ENCODE data around the gene ADH1B. TPM values are rescaled to one million over a fixed set of nuclear protein-coding genes. Genes with fewer than 3 reads are reported as not detected.
"Not testable (repeated sequence)": the region's sequence is repeated elsewhere in the genome, so short reads cannot be mapped to it uniquely, and the experiment has no call there.

ADH1B gene
- polyA plus RNA-seq, 1 donor from 2014 or later: not detected

DNA sequence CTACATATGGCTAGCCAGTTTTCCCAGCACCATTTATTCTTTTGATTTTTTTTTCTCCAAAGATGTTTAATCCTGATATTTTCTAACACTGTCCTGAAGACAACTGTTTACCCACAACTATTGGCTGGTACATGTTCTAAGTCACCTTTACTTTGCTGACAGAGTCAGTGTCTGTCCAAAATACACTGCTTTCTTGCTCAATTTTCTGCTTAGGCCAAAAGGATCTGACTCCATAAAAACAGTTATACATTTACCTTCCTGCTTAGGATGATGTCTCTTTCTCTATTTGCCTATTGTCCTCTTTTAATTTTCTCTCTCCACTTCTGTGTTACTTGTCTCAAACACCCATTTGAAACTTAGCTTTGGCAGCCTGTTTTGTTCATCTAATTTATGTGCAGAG is 28.1 kb upstream of the ADH1B start:
- H3K27ac ChIP-seq (ENCODE audit: low read length): no peak overlapping the region
- no peaks in the 10 kb centered on the region for H3K9me2 ChIP-seq (ENCODE audit: insufficient read depth, low read length)
- no peaks in the 10 kb centered on the region for H3K27me3 ChIP-seq (ENCODE audit: insufficient read depth, low read depth, low read length)
- H3K9me3 ChIP-seq (ENCODE audit: low read length): no peaks in the 10 kb centered on the region
- H3K36me3 ChIP-seq (ENCODE audit: insufficient read depth, low read length): no peaks in the 10 kb centered on the region
- TF ChIP-seq, protein P1, sequence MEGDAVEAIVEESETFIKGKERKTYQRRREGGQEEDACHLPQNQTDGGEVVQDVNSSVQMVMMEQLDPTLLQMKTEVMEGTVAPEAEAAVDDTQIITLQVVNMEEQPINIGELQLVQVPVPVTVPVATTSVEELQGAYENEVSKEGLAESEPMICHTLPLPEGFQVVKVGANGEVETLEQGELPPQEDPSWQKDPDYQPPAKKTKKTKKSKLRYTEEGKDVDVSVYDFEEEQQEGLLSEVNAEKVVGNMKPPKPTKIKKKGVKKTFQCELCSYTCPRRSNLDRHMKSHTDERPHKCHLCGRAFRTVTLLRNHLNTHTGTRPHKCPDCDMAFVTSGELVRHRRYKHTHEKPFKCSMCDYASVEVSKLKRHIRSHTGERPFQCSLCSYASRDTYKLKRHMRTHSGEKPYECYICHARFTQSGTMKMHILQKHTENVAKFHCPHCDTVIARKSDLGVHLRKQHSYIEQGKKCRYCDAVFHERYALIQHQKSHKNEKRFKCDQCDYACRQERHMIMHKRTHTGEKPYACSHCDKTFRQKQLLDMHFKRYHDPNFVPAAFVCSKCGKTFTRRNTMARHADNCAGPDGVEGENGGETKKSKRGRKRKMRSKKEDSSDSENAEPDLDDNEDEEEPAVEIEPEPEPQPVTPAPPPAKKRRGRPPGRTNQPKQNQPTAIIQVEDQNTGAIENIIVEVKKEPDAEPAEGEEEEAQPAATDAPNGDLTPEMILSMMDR (IDR thresholded peaks at IDR 0.05; ENCODE audit: poor library complexity, severe bottlenecking): no peak
- TF ChIP-seq MXI1 (conservative IDR thresholded peaks at IDR 0.05; ENCODE audit: poor library complexity, severe bottlenecking) (no peak), EP300 (conservative IDR thresholded peaks at IDR 0.05; ENCODE audit: poor library complexity, severe bottlenecking) (no peak), SMC3 (conservative IDR thresholded peaks at IDR 0.05; ENCODE audit: poor library complexity) (no peak), EZH2 (IDR thresholded peaks at IDR 0.05; ENCODE audit: borderline replicate concordance, insufficient read depth, low read length, poor library complexity, severe bottlenecking) (no peak), POLR2AphosphoS5 (IDR thresholded peaks at IDR 0.05) (no peak), TAF1 (IDR thresholded peaks at IDR 0.05; ENCODE audit: low read depth) (no peak), RAD21 (conservative IDR thresholded peaks at IDR 0.05) (no peak)
- TF ChIP-seq, protein P2, sequence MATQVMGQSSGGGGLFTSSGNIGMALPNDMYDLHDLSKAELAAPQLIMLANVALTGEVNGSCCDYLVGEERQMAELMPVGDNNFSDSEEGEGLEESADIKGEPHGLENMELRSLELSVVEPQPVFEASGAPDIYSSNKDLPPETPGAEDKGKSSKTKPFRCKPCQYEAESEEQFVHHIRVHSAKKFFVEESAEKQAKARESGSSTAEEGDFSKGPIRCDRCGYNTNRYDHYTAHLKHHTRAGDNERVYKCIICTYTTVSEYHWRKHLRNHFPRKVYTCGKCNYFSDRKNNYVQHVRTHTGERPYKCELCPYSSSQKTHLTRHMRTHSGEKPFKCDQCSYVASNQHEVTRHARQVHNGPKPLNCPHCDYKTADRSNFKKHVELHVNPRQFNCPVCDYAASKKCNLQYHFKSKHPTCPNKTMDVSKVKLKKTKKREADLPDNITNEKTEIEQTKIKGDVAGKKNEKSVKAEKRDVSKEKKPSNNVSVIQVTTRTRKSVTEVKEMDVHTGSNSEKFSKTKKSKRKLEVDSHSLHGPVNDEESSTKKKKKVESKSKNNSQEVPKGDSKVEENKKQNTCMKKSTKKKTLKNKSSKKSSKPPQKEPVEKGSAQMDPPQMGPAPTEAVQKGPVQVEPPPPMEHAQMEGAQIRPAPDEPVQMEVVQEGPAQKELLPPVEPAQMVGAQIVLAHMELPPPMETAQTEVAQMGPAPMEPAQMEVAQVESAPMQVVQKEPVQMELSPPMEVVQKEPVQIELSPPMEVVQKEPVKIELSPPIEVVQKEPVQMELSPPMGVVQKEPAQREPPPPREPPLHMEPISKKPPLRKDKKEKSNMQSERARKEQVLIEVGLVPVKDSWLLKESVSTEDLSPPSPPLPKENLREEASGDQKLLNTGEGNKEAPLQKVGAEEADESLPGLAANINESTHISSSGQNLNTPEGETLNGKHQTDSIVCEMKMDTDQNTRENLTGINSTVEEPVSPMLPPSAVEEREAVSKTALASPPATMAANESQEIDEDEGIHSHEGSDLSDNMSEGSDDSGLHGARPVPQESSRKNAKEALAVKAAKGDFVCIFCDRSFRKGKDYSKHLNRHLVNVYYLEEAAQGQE (IDR thresholded peaks at IDR 0.05; ENCODE audit: borderline replicate concordance): no peak
- no peak overlapping the region for H2AFZ ChIP-seq (ENCODE audit: low read depth, low read length)
- no peak overlapping the region for H3K4me2 ChIP-seq (ENCODE audit: low read length)
- no peak overlapping the region for H3K9ac ChIP-seq (ENCODE audit: low read length)
- no peaks in the 10 kb centered on the region for H4K20me1 ChIP-seq (ENCODE audit: insufficient read depth)
- no peaks in the 10 kb centered on the region for H3K79me2 ChIP-seq (replicated peaks; ENCODE audit: insufficient read depth, low read length)
- H3F3A ChIP-seq (ENCODE audit: insufficient read depth, low read length, poor library complexity, severe bottlenecking): no peaks in the 10 kb centered on the region
- H3K4me3 ChIP-seq (ENCODE audit: low read length): no peak overlapping the region

DNA sequence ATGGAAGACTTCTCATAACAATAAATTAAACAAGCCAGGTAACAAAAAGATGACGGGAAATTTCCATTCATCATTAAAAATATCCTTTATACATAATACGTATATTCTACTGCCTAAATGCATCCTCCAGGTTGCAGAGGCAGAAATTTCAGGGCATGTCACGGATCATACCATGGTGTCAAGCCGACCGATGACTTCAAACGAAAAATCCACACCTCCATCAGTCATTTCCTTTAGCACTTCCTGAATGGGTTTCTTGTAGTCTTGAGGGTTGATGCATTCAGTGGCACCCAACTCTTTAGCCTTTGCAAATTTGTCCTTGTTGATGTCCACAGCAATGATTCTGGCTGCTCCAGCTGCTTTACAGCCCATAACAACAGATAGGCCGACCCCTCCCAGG is 21.4 kb upstream of the ADH1B start:
- not testable (repeated sequence) for H3F3A ChIP-seq (ENCODE audit: insufficient read depth, low read length, poor library complexity, severe bottlenecking)

DNA sequence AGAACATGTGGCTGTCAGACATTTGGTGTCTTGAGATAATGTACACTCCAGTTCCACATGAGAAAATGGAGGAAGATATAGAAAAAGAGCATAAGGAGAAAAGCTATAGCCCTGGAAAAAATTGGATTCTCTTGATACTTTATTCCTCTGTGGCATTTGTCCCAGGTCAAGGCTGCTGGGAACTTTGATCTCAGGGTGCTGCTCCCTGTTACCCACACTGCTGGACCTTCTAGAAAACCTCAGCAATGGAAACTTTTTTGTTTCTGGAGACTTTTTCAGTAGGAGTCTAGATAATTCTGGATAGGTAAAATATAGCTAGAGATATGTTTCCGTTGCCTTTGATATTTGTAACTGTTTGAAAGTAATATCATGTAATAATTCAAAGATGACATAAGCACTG is 20.2 kb upstream of the ADH1B start:
- Histone ChIP-seq H3K9me2 (ENCODE audit: insufficient read depth, low read length) (no peaks in the 10 kb centered on the region), H3K4me3 (ENCODE audit: low read length) (no peak overlapping the region), H3K36me3 (ENCODE audit: insufficient read depth, low read length) (no peaks in the 10 kb centered on the region), H3F3A (ENCODE audit: insufficient read depth, low read length, poor library complexity, severe bottlenecking) (no peaks in the 10 kb centered on the region), H2AFZ (ENCODE audit: low read depth, low read length) (no peak overlapping the region), H3K4me2 (ENCODE audit: low read length) (no peak overlapping the region), H3K27me3 (ENCODE audit: insufficient read depth, low read depth, low read length) (no peaks in the 10 kb centered on the region), H3K27ac (ENCODE audit: low read length) (no peak overlapping the region), H3K9me3 (ENCODE audit: low read length) (no peaks in the 10 kb centered on the region), H4K20me1 (ENCODE audit: insufficient read depth) (no peaks in the 10 kb centered on the region), H3K9ac (ENCODE audit: low read length) (no peak overlapping the region), H3K79me2 (replicated peaks; ENCODE audit: insufficient read depth, low read length) (no peaks in the 10 kb centered on the region)
- TF ChIP-seq, protein P1 (IDR thresholded peaks at IDR 0.05; ENCODE audit: poor library complexity, severe bottlenecking): no peak
- TF ChIP-seq SMC3 (conservative IDR thresholded peaks at IDR 0.05; ENCODE audit: poor library complexity) (no peak), TAF1 (IDR thresholded peaks at IDR 0.05; ENCODE audit: low read depth) (no peak), EP300 (conservative IDR thresholded peaks at IDR 0.05; ENCODE audit: poor library complexity, severe bottlenecking) (no peak), MXI1 (conservative IDR thresholded peaks at IDR 0.05; ENCODE audit: poor library complexity, severe bottlenecking) (no peak), RAD21 (conservative IDR thresholded peaks at IDR 0.05) (no peak), POLR2AphosphoS5 (IDR thresholded peaks at IDR 0.05) (no peak), EZH2 (IDR thresholded peaks at IDR 0.05; ENCODE audit: borderline replicate concordance, insufficient read depth, low read length, poor library complexity, severe bottlenecking) (no peak)
- TF ChIP-seq, protein P2 (IDR thresholded peaks at IDR 0.05; ENCODE audit: borderline replicate concordance): no peak

More for the DNA sequence above, 21.4 kb upstream of the ADH1B start:
- not testable (repeated sequence) for H3K9ac ChIP-seq (ENCODE audit: low read length); H3K79me2 ChIP-seq (replicated peaks; ENCODE audit: insufficient read depth, low read length); H2AFZ ChIP-seq (ENCODE audit: low read depth, low read length); H3K4me3 ChIP-seq (ENCODE audit: low read length); H3K27ac ChIP-seq (ENCODE audit: low read length); H3K36me3 ChIP-seq (ENCODE audit: insufficient read depth, low read length); H4K20me1 ChIP-seq (ENCODE audit: insufficient read depth); H3K9me3 ChIP-seq (ENCODE audit: low read length); H3K4me2 ChIP-seq (ENCODE audit: low read length); H3K27me3 ChIP-seq (ENCODE audit: insufficient read depth, low read depth, low read length); H3K9me2 ChIP-seq (ENCODE audit: insufficient read depth, low read length)
